GM12801 (cell line): ENCODE measurements around the gene GFRA3.

Experiments
- CTCF ChIP-seq: IDR thresholded peaks from one replicate; pipeline ENCODE4 v1.5.1; 2011; ENCODE audit warnings: control low read depth; ENCODE audit not compliant: insufficient read length; ENCODE audit errors: extremely low read depth

GFRA3 gene

GRCh38 chr5:138271281-138271680 is 3.1 kb downstream of the GFRA3 start:
- no peak for TF ChIP-seq CTCF

GRCh38 chr5:138264183-138264582 is 10.2 kb downstream of the GFRA3 start:
- TF ChIP-seq CTCF, result no peak

- no peak for TF ChIP-seq CTCF
Observed at GRCh38 chr5:138263581-138263980, 10.8 kb downstream of the GFRA3 start.

GRCh38 chr5:138258704-138259292 is 15.6 kb downstream of the GFRA3 start:
- TF ChIP-seq CTCF, result no peak

- no peak for TF ChIP-seq CTCF
Observed at GRCh38 chr5:138257583-138257982, 16.8 kb downstream of the GFRA3 start.

- no peak for TF ChIP-seq CTCF
Observed at GRCh38 chr5:138252944-138253343, 21.5 kb downstream of the GFRA3 start.

GRCh38 chr5:138246822-138247221 is 27.6 kb downstream of the GFRA3 start:
- TF ChIP-seq CTCF, result no peak
